IPS DF 6.9 (cell line): ENCODE results near the gene ARHGEF7.
"Not testable (repeated sequence)": the region's sequence is repeated elsewhere in the genome, so short reads cannot be mapped to it uniquely, and the experiment has no call there.

Experiments
- DNase-seq: peaks from one replicate; pipeline ENCODE4 v3.0.0-alpha.2; 2013; ENCODE audit warnings: low read depth, low spot score
- H3K27ac ChIP-seq: one replicate; pipeline ENCODE4 v1.5.1; 2013; ENCODE audit warnings: low read length, control low read depth
- H3K27me3 ChIP-seq: 2 replicates; pipeline ENCODE4 v1.6.1; 2013; ENCODE audit warnings: mild to moderate bottlenecking, low read length; ENCODE audit not compliant: control insufficient read depth, insufficient read depth
- H3K36me3 ChIP-seq: 2 replicates; pipeline ENCODE4 v1.6.1; 2013; ENCODE audit warnings: low read length; ENCODE audit not compliant: control insufficient read depth, insufficient read depth
- H3K4me1 ChIP-seq: 2 replicates; pipeline ENCODE4 v1.6.1; 2013; ENCODE audit warnings: low read length; ENCODE audit not compliant: control insufficient read depth, insufficient read depth
- H3K4me3 ChIP-seq: 2 replicates; pipeline ENCODE4 v1.5.1; 2013; ENCODE audit warnings: mild to moderate bottlenecking, low read length
- H3K9me3 ChIP-seq: 2 replicates; pipeline ENCODE4 v1.6.1; 2013; ENCODE audit warnings: low read length, inconsistent platforms; ENCODE audit not compliant: control insufficient read depth, insufficient read depth
- WGBS: extraction: QIAGEN DNeasy Blood & Tissue Kit; methylation state at CpG from one replicate; pipeline ENCODE4 v1.1.7; 2013; ENCODE audit warnings: mixed read lengths, missing lambda C conversion rate; ENCODE audit not compliant: insufficient read length, insufficient coverage; 5-methylcytosine and 5-hydroxymethylcytosine counted together

Gene ARHGEF7

GRCh38 chr13:111179908-111180760, 65.0 kb downstream of the ARHGEF7 start:
- Histone ChIP-seq H3K36me3 (no peaks in the 10 kb centered on the region), H3K27ac (no peak overlapping the region), H3K4me1 (no peaks in the 10 kb centered on the region), H3K4me3 (no peak overlapping the region), H3K9me3 (no peaks in the 10 kb centered on the region), H3K27me3 (no peaks in the 10 kb centered on the region)
- no peak for DNase-seq
- WGBS = no CpG with 5 or more reads among the region's 6 CpGs

GRCh38 chr13:111181977-111182376, 66.9 kb downstream of the ARHGEF7 start:
- H3K4me1 ChIP-seq = 0 out of 2 replicates have a peak, but pooled peaks cover 4% of the 10 kb centered on the region
- no peaks in the 10 kb centered on the region for H3K27me3 ChIP-seq
- H3K9me3 ChIP-seq = no peaks in the 10 kb centered on the region
- WGBS = no CpG with 5 or more reads among the region's 14 CpGs
- no peak overlapping the region for H3K4me3 ChIP-seq
- no peak for DNase-seq
- no peaks in the 10 kb centered on the region for H3K36me3 ChIP-seq
- H3K27ac ChIP-seq = no peak overlapping the region

GRCh38 chr13:111183087-111183645, 68.1 kb downstream of the ARHGEF7 start:
- Histone ChIP-seq H3K27ac (no peak overlapping the region), H3K4me1 (peaks cover 6% of the 10 kb centered on the region; the same call in 1 of the 2 replicates), H3K9me3 (no peaks in the 10 kb centered on the region), H3K36me3 (0 out of 2 replicates have a peak, but pooled peaks cover 2% of the 10 kb centered on the region), H3K27me3 (no peaks in the 10 kb centered on the region), H3K4me3 (no peak overlapping the region)
- DNase-seq = no peak
- WGBS = no CpG with 5 or more reads among the region's 6 CpGs

GRCh38 chr13:111183959-111184358, 68.8 kb downstream of the ARHGEF7 start:
- Histone ChIP-seq H3K4me1 (peaks cover 6% of the 10 kb centered on the region; the same call in 1 of the 2 replicates), H3K9me3 (no peaks in the 10 kb centered on the region), H3K27me3 (no peaks in the 10 kb centered on the region), H3K36me3 (0 out of 2 replicates have a peak, but pooled peaks cover 3% of the 10 kb centered on the region), H3K27ac (no peak overlapping the region), H3K4me3 (no peak overlapping the region)
- no peak for DNase-seq
- WGBS = no CpG with 5 or more reads among the region's 10 CpGs

- no peak for DNase-seq
- Histone ChIP-seq H3K27me3 (no peaks in the 10 kb centered on the region), H3K36me3 (0 out of 2 replicates have a peak, but pooled peaks cover 3% of the 10 kb centered on the region), H3K9me3 (no peaks in the 10 kb centered on the region), H3K27ac (no peak overlapping the region), H3K4me3 (no peak overlapping the region), H3K4me1 (peaks cover 6% of the 10 kb centered on the region; the same call in 1 of the 2 replicates)
- no CpG with 5 or more reads among the region's 18 CpGs for whole genome bisulfite sequencing
Measured at GRCh38 chr13:111184458-111185401, 69.6 kb downstream of the ARHGEF7 start.

GRCh38 chr13:111186305-111186935, 71.3 kb downstream of the ARHGEF7 start:
- Histone ChIP-seq H3K36me3 (0 out of 2 replicates have a peak, but pooled peaks cover 3% of the 10 kb centered on the region), H3K4me1 (peaks cover 6% of the 10 kb centered on the region; the same call in 1 of the 2 replicates), H3K27me3 (no peaks in the 10 kb centered on the region), H3K27ac (no peak overlapping the region), H3K4me3 (no peak overlapping the region), H3K9me3 (no peaks in the 10 kb centered on the region)
- no peak for DNase-seq
- no CpG with 5 or more reads among the region's 10 CpGs for WGBS

GRCh38 chr13:111187960-111188541, 72.9 kb downstream of the ARHGEF7 start:
- H3K27me3 ChIP-seq = no peaks in the 10 kb centered on the region
- H3K4me3 ChIP-seq = no peak overlapping the region
- WGBS = no CpG with 5 or more reads among the region's 11 CpGs
- no peak for DNase-seq
- H3K4me1 ChIP-seq = peaks cover 6% of the 10 kb centered on the region; the same call in 1 of the 2 replicates
- H3K9me3 ChIP-seq = no peaks in the 10 kb centered on the region
- H3K27ac ChIP-seq = no peak overlapping the region
- 0 out of 2 replicates have a peak, but pooled peaks cover 3% of the 10 kb centered on the region for H3K36me3 ChIP-seq

GRCh38 chr13:111189064-111189505, 74.0 kb downstream of the ARHGEF7 start:
- H3K27me3 ChIP-seq, H3K9me3 ChIP-seq, DNase-seq, H3K27ac ChIP-seq, H3K4me1 ChIP-seq, H3K4me3 ChIP-seq, H3K36me3 ChIP-seq: not testable (repeated sequence)
- no CpG with 5 or more reads among the region's 12 CpGs for WGBS

- H3K36me3 ChIP-seq = not testable (repeated sequence)
Measured at GRCh38 chr13:111189516-111189915, 74.4 kb downstream of the ARHGEF7 start.

More at GRCh38 chr13:111189516-111189915, 74.4 kb downstream of the ARHGEF7 start:
- WGBS = no CpG with 5 or more reads among the region's 9 CpGs
- H3K9me3 ChIP-seq, H3K4me1 ChIP-seq, DNase-seq, H3K27me3 ChIP-seq, H3K4me3 ChIP-seq, H3K27ac ChIP-seq: not testable (repeated sequence)
